ENCODE measurements around the gene PPFIBP1. TPM values are rescaled to one million over a fixed set of nuclear protein-coding genes. Genes with fewer than 3 reads are reported as not detected.
A peak's percentile ranks its signal among the peaks of the same experiment; 100 is the strongest.

PPFIBP1 gene
- total RNA-seq, 1 donor from 2014 or later = 439 TPM

GRCh38 chr12:27511723-27512045 lies 12.3 kb upstream of the PPFIBP1 start:
- DNase-seq (ENCODE audit: low read depth in 2 of 2) = no peak

- no peak for DNase-seq (ENCODE audit: low read depth in 2 of 2)
These were observed 10.7 kb upstream of the PPFIBP1 start for GRCh38 chr12:27513155-27513824.

- no peak for DNase-seq (ENCODE audit: low read depth in 2 of 2)
These were observed 8.3 kb upstream of the PPFIBP1 start for GRCh38 chr12:27515671-27516070.

- DNase-seq (ENCODE audit: low read depth in 2 of 2) = no peak
These were observed 7.4 kb upstream of the PPFIBP1 start for GRCh38 chr12:27516625-27517024.

GRCh38 chr12:27517546-27517945 lies 6.5 kb upstream of the PPFIBP1 start:
- DNase-seq (ENCODE audit: low read depth in 2 of 2) = no peak

- no peak for DNase-seq (ENCODE audit: low read depth in 2 of 2)
These were observed 5.9 kb upstream of the PPFIBP1 start for GRCh38 chr12:27517961-27518665.

- DNase-seq (ENCODE audit: low read depth in 2 of 2) = peak; percentile 81 to 87
These were observed 2.9 kb upstream of the PPFIBP1 start for GRCh38 chr12:27521066-27521465.

GRCh38 chr12:27521981-27522380 lies 2.0 kb upstream of the PPFIBP1 start:
- DNase-seq (ENCODE audit: low read depth in 2 of 2) = no peak

GRCh38 chr12:27523305-27523641 lies 733 bp upstream of the PPFIBP1 start:
- no peak for DNase-seq (ENCODE audit: low read depth in 2 of 2)

- DNase-seq (ENCODE audit: low read depth in 2 of 2) = no peak
These were observed 459 bp downstream of the PPFIBP1 start for GRCh38 chr12:27524494-27524835.

- peak in 1 of 2 donors; percentile 91 for DNase-seq (ENCODE audit: low read depth in 2 of 2)
These were observed 1.1 kb downstream of the PPFIBP1 start for GRCh38 chr12:27524839-27525753.

GRCh38 chr12:27527512-27527911 lies 3.5 kb downstream of the PPFIBP1 start:
- no peak for DNase-seq (ENCODE audit: low read depth in 2 of 2)

- DNase-seq (ENCODE audit: low read depth in 2 of 2) = peak in 1 of 2 donors; percentile 62
These were observed 4.8 kb downstream of the PPFIBP1 start for GRCh38 chr12:27528788-27529187.

GRCh38 chr12:27530157-27530922 lies 6.3 kb downstream of the PPFIBP1 start:
- no peak for DNase-seq (ENCODE audit: low read depth in 2 of 2)

- peak in 1 of 2 donors; percentile 58 for DNase-seq (ENCODE audit: low read depth in 2 of 2)
These were observed 7.9 kb downstream of the PPFIBP1 start for GRCh38 chr12:27531896-27532295.

- peak in 1 of 2 donors; percentile 62 for DNase-seq (ENCODE audit: low read depth in 2 of 2)
These were observed 10.2 kb downstream of the PPFIBP1 start for GRCh38 chr12:27534060-27534764.

GRCh38 chr12:27534765-27535161 lies 10.8 kb downstream of the PPFIBP1 start:
- no peak for DNase-seq (ENCODE audit: low read depth in 2 of 2)

- no peak for DNase-seq (ENCODE audit: low read depth in 2 of 2)
These were observed 11.3 kb downstream of the PPFIBP1 start for GRCh38 chr12:27535318-27535717.

- DNase-seq (ENCODE audit: low read depth in 2 of 2) = no peak
These were observed 14.1 kb downstream of the PPFIBP1 start for GRCh38 chr12:27537855-27538675.

- DNase-seq (ENCODE audit: low read depth in 2 of 2) = peak in 1 of 2 donors; percentile 53
These were observed 15.2 kb downstream of the PPFIBP1 start for GRCh38 chr12:27539191-27539631.

Measured in dermis microvascular lymphatic vessel endothelial cell (primary cell).